BE2C (cell line): Measurements from ENCODE around the gene SMYD5.

Experiments
- DNase-seq: peaks from one replicate; pipeline ENCODE4 v3.0.0-alpha.2; 2020
- H3K27me3 ChIP-seq: fragments of 250-450 bp; sonication (Bioruptor Pico); 2 replicates; pipeline ENCODE4 v1.5.1; 2020; ENCODE audit warnings: mild to moderate bottlenecking
- H3K36me3 ChIP-seq: fragments of 250-450 bp; sonication (Bioruptor Pico); 2 replicates; pipeline ENCODE4 v1.5.1; 2020; ENCODE audit warnings: mild to moderate bottlenecking
- H3K4me1 ChIP-seq: fragments of 250-450 bp; sonication (Bioruptor Pico); 2 replicates; pipeline ENCODE4 v1.5.1; 2020
- H3K4me3 ChIP-seq: 2 replicates; pipeline ENCODE4 v1.5.1; 2011; ENCODE audit warnings: low read depth, low read length
- H3K9me3 ChIP-seq: fragments of 250-450 bp; sonication (Bioruptor Pico); 2 replicates; pipeline ENCODE4 v1.5.1; 2020
- CTCF ChIP-seq: IDR thresholded peaks from 2 replicates; pipeline ENCODE4 v1.5.1; 2012; ENCODE audit warnings: mild to moderate bottlenecking, low read depth, low read length

Gene SMYD5

GRCh38 chr2:73205611-73206010 lies 8.4 kb upstream of the SMYD5 start:
- no peak for TF ChIP-seq CTCF
- H3K36me3 ChIP-seq: no peaks in the 10 kb centered on the region
- H3K4me1 ChIP-seq: no peaks in the 10 kb centered on the region
- no peak overlapping the region for H3K4me3 ChIP-seq
- no peaks in the 10 kb centered on the region for H3K9me3 ChIP-seq
- H3K27me3 ChIP-seq: peaks cover 37% of the 10 kb centered on the region
- no peak for DNase-seq

- TF ChIP-seq CTCF: no peak
- DNase-seq: no peak
- H3K36me3 ChIP-seq: no peaks in the 10 kb centered on the region
- peaks cover 18% of the 10 kb centered on the region for H3K27me3 ChIP-seq
- no peak overlapping the region for H3K4me3 ChIP-seq
- H3K4me1 ChIP-seq: no peaks in the 10 kb centered on the region
- H3K9me3 ChIP-seq: no peaks in the 10 kb centered on the region
These were observed 5.8 kb upstream of the SMYD5 start for GRCh38 chr2:73208258-73208657.

GRCh38 chr2:73210019-73210418 lies 4.0 kb upstream of the SMYD5 start:
- DNase-seq: no peak
- H3K4me3 ChIP-seq: no peak overlapping the region
- no peaks in the 10 kb centered on the region for H3K4me1 ChIP-seq
- TF ChIP-seq CTCF: no peak
- H3K36me3 ChIP-seq: no peaks in the 10 kb centered on the region
- no peaks in the 10 kb centered on the region for H3K9me3 ChIP-seq
- peaks cover 5% of the 10 kb centered on the region for H3K27me3 ChIP-seq

- DNase-seq: no peak
- no peaks in the 10 kb centered on the region for H3K36me3 ChIP-seq
- no peaks in the 10 kb centered on the region for H3K4me1 ChIP-seq
- peaks cover 3% of the 10 kb centered on the region; the same call in 1 of the 2 replicates for H3K27me3 ChIP-seq
- no peaks in the 10 kb centered on the region for H3K9me3 ChIP-seq
- H3K4me3 ChIP-seq: no peak overlapping the region
- no peak for TF ChIP-seq CTCF
These were observed 3.3 kb upstream of the SMYD5 start for GRCh38 chr2:73210696-73211095.

DNA sequence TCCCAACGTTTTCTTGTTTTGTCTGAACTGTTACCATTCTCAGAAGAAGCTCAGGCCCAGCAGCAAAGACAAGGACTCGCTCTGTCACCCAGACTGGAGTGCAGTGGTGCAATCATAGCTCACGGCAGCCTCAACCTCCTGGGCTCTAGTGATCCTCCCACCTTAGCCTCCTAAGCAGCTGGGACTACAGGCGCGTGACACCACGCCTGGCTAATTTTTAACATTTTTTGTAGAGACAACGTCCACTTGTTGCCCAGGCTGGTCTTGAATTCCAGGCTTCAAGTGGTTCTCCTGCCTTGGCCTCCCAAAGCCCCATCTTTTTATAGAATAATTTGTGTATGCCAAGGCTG lies 2.0 kb upstream of the SMYD5 start:
- no peaks in the 10 kb centered on the region for H3K36me3 ChIP-seq
- H3K4me1 ChIP-seq: no peaks in the 10 kb centered on the region
- no peaks in the 10 kb centered on the region for H3K9me3 ChIP-seq
- H3K27me3 ChIP-seq: no peaks in the 10 kb centered on the region
- TF ChIP-seq CTCF: no peak
- H3K4me3 ChIP-seq: no peak overlapping the region
- no peak for DNase-seq

DNA sequence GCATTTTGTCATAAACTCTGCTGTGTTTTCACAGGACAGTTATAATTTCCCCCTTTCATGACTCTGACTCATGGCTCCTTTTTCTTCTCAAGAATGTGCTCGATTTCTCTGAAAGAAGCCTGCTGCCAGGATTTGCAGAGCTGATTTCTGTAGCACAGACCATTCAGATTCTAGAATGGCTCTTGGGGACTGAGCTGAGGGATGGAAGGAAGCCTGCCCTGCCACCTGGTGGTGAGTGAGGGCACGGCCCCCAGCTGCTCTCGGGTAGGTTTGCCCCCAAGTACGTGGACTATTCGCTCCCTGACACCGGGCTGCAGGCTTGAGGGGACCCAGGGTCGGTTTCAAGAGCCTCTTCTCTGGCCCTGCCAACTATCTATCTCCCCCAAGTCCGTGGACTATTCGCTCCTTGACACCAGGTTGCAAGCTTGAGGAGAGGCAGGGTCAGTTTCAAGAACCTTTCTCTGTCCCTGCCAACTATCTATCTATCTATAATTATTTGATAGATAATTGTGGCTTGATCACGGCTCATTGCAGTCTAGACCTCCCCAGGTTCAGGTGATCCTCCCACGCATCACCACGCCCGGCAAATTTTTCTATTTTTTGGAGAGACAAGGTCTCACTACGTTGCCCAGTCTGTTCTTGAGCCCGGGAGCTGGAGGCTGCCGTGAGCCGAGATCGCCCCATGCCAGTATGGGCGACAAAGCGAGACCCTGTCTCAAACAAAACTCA lies 1.4 kb upstream of the SMYD5 start:
- peak; percentile 56 for DNase-seq
- H3K4me3 ChIP-seq: no peak overlapping the region
- TF ChIP-seq CTCF: peak; percentile 76
- no peaks in the 10 kb centered on the region for H3K36me3 ChIP-seq
- no peaks in the 10 kb centered on the region for H3K27me3 ChIP-seq
- no peaks in the 10 kb centered on the region for H3K9me3 ChIP-seq
- no peaks in the 10 kb centered on the region for H3K4me1 ChIP-seq
